ENCODE measurements around the gene SCAMP5. TPM values are rescaled to one million over a fixed set of nuclear protein-coding genes. Genes with fewer than 3 reads are reported as not detected.

The SCAMP5 gene
- total RNA-seq, 1 donor from 2014 or later: 132 TPM

GRCh38 chr15:75023872-75024636 is 28.7 kb downstream of the SCAMP5 start:
- Mint-ChIP-seq H3K27ac (ENCODE audit: unreplicated experiment) (peak overlapping the region; percentile 85), H3K27me3 (ENCODE audit: unreplicated experiment) (peaks cover 8% of the 10 kb centered on the region), H3K4me1 (ENCODE audit: unreplicated experiment) (peaks cover 54% of the 10 kb centered on the region), H3K36me3 (ENCODE audit: low read depth, unreplicated experiment) (no peaks in the 10 kb centered on the region), H3K4me3 (ENCODE audit: unreplicated experiment) (peak overlapping the region; percentile 99), H3K9me3 (ENCODE audit: unreplicated experiment) (no peaks in the 10 kb centered on the region)
- TF ChIP-seq CTCF (IDR thresholded peaks at IDR 0.05; ENCODE audit: unreplicated experiment): no peak
- DNase-seq (ENCODE audit: low spot score): no peak

- Mint-ChIP-seq H3K4me1 (ENCODE audit: unreplicated experiment) (peaks cover 60% of the 10 kb centered on the region), H3K27me3 (ENCODE audit: unreplicated experiment) (peaks cover 6% of the 10 kb centered on the region), H3K27ac (ENCODE audit: unreplicated experiment) (peak overlapping the region; percentile 44), H3K4me3 (ENCODE audit: unreplicated experiment) (peak overlapping the region; percentile 79), H3K36me3 (ENCODE audit: low read depth, unreplicated experiment) (no peaks in the 10 kb centered on the region), H3K9me3 (ENCODE audit: unreplicated experiment) (no peaks in the 10 kb centered on the region)
- TF ChIP-seq CTCF (IDR thresholded peaks at IDR 0.05; ENCODE audit: unreplicated experiment): no peak
- DNase-seq (ENCODE audit: low spot score): no peak
These were observed 29.7 kb downstream of the SCAMP5 start for GRCh38 chr15:75025107-75025506.

GRCh38 chr15:75025548-75026260 is 30.3 kb downstream of the SCAMP5 start:
- Mint-ChIP-seq H3K27ac (ENCODE audit: unreplicated experiment) (no peak overlapping the region), H3K36me3 (ENCODE audit: low read depth, unreplicated experiment) (peaks cover 3% of the 10 kb centered on the region), H3K4me1 (ENCODE audit: unreplicated experiment) (peaks cover 65% of the 10 kb centered on the region), H3K27me3 (ENCODE audit: unreplicated experiment) (peaks cover 6% of the 10 kb centered on the region), H3K9me3 (ENCODE audit: unreplicated experiment) (no peaks in the 10 kb centered on the region), H3K4me3 (ENCODE audit: unreplicated experiment) (no peak overlapping the region)
- no peak for DNase-seq (ENCODE audit: low spot score)
- TF ChIP-seq CTCF (IDR thresholded peaks at IDR 0.05; ENCODE audit: unreplicated experiment): no peak

- Mint-ChIP-seq H3K27ac (ENCODE audit: unreplicated experiment) (peak overlapping the region; percentile 58), H3K27me3 (ENCODE audit: unreplicated experiment) (peaks cover 8% of the 10 kb centered on the region), H3K4me3 (ENCODE audit: unreplicated experiment) (no peak overlapping the region), H3K9me3 (ENCODE audit: unreplicated experiment) (no peaks in the 10 kb centered on the region), H3K36me3 (ENCODE audit: low read depth, unreplicated experiment) (peaks cover 4% of the 10 kb centered on the region), H3K4me1 (ENCODE audit: unreplicated experiment) (peaks cover 80% of the 10 kb centered on the region)
- no peak for DNase-seq (ENCODE audit: low spot score)
- TF ChIP-seq CTCF (IDR thresholded peaks at IDR 0.05; ENCODE audit: unreplicated experiment): no peak
These were observed 32.2 kb downstream of the SCAMP5 start for GRCh38 chr15:75027551-75027950.

- H3K9me3 Mint-ChIP-seq (ENCODE audit: unreplicated experiment): no peaks in the 10 kb centered on the region
- H3K4me3 Mint-ChIP-seq (ENCODE audit: unreplicated experiment): no peak overlapping the region
- peaks cover 12% of the 10 kb centered on the region for H3K36me3 Mint-ChIP-seq (ENCODE audit: low read depth, unreplicated experiment)
- peaks cover 12% of the 10 kb centered on the region for H3K27me3 Mint-ChIP-seq (ENCODE audit: unreplicated experiment)
- H3K27ac Mint-ChIP-seq (ENCODE audit: unreplicated experiment): peak overlapping the region; percentile 94
- no peak for DNase-seq (ENCODE audit: low spot score)
- no peak for TF ChIP-seq CTCF (IDR thresholded peaks at IDR 0.05; ENCODE audit: unreplicated experiment)
- peaks cover 79% of the 10 kb centered on the region for H3K4me1 Mint-ChIP-seq (ENCODE audit: unreplicated experiment)
These were observed 33.6 kb downstream of the SCAMP5 start for GRCh38 chr15:75028991-75029377.

Measured in endothelial cell (in vitro differentiated cells).